Calu3 (cell line): ENCODE data around the gene TCTA. TPM values are rescaled to one million over a fixed set of nuclear protein-coding genes. Genes with fewer than 3 reads are reported as not detected.
A peak's percentile ranks its signal among the peaks of the same experiment; 100 is the strongest.

Experiments used
- BruUV-seq: library from RNA; stranded (reverse); fragments of 400-500 nt; replicated peaks from 2 replicates; lab custom pipeline; 2021; lab: Mats Ljungman, UMichigan
- CTCF ChIA-PET: fragments of 300-600 bp; sonication (Branson Sonifier 250); formaldehyde crosslinking; loops from one replicate; lab custom pipeline; 2022; ENCODE audit warnings: antibody characterized with exemption; lab: Charles Lee
- DNase-seq: peaks from one replicate; pipeline ENCODE4 v3.0.0; 2022
- H3K27ac Mint-ChIP-seq: one replicate; pipeline ENCODE4 v1.8.0; 2022; ENCODE audit warnings: mixed read lengths; ENCODE audit not compliant: unreplicated experiment
- H3K27me3 Mint-ChIP-seq: one replicate; pipeline ENCODE4 v1.8.0; 2022; ENCODE audit warnings: mixed read lengths; ENCODE audit not compliant: unreplicated experiment
- H3K36me3 Mint-ChIP-seq: one replicate; pipeline ENCODE4 v1.8.0; 2022; ENCODE audit warnings: mild to moderate bottlenecking, moderate library complexity, mixed read lengths; ENCODE audit not compliant: insufficient read depth, unreplicated experiment
- H3K4me1 Mint-ChIP-seq: one replicate; pipeline ENCODE4 v1.8.0; 2022; ENCODE audit warnings: mild to moderate bottlenecking, low read depth, mixed read lengths; ENCODE audit not compliant: unreplicated experiment
- H3K4me3 Mint-ChIP-seq: one replicate; pipeline ENCODE4 v1.8.0; 2022; ENCODE audit warnings: mild to moderate bottlenecking, low read depth, moderate library complexity, mixed read lengths; ENCODE audit not compliant: unreplicated experiment
- H3K9me3 Mint-ChIP-seq: one replicate; pipeline ENCODE4 v1.8.0; 2022; ENCODE audit warnings: low read depth, mixed read lengths; ENCODE audit not compliant: unreplicated experiment
- intact Hi-C: fragments of 100-400 bp; cut with micrococcal nuclease; formaldehyde crosslinking; loops from one replicate; pipeline ENCODE4 v1.10.0; 2022; ENCODE audit not compliant: unreplicated experiment
- total RNA-seq: library from RNA; stranded (reverse); gene quantifications from 2 replicates; pipeline ENCODE4 v1.2.3, GENCODE V29; 2022
- TF ChIP-seq, protein P1 (sequence below): fragments of 200-600 bp; IDR thresholded peaks from one replicate; pipeline ENCODE4 v1.8.0; 2022; ENCODE audit warnings: antibody characterized with exemption; ENCODE audit not compliant: unreplicated experiment

Gene TCTA
- total RNA-seq, 1 experiment from 2014 or later: 35.6 TPM

DNA sequence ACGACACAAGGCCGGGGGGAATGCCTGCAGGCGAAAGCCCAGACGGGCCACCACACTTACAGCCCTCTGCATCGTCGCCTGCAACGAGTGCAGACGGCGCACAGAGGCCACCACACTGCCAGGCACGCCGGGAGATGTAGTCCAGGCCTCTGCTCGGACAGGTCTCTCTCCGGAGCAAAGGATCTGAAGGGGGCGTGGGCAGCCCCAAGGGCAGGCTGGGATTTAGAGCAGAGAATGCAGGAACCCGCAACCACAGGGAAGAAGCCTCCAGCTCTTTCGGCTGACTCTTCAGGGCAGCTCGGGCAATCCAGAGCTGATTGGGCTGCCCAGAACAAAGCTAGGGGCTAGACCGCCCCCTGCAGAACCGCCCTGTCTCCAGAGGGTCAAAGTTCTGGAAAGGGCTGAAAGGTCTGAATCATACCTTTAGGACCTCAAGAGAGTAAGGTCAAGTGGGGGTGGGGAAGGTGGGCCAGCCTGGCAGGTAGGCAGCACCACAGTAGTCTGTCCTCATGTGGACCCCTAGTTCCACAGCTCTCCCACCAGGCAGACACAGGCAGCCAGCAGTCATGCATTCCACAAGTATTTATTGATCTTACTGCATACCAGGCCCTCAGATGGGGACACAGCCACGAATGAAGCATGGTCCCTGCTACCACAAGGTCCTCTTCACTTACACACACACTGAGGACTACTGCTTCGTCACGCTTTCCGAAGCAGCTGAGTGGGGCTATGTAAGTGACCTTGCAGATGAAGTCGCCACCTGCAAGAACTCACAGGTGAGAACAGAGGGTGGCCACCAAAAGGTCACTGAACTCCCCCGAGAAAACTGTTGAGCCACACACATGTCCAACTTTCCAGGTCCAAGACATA is 10.4 kb downstream of the TCTA start, which contains the start of gene AMT:
TSS of gene AMT (minus strand) at position 95 of the 870 bp plus-strand sequence. CDS start at position 72, 23 bp downstream.
- BruUV-seq: no TSS peak
- H3K27me3 Mint-ChIP-seq: no peaks in the 10 kb centered on the region
- peak; percentile 46 for DNase-seq
- H3K27ac Mint-ChIP-seq: peak within 1 kb of the TSS; percentile 69
- TF ChIP-seq, protein P1, sequence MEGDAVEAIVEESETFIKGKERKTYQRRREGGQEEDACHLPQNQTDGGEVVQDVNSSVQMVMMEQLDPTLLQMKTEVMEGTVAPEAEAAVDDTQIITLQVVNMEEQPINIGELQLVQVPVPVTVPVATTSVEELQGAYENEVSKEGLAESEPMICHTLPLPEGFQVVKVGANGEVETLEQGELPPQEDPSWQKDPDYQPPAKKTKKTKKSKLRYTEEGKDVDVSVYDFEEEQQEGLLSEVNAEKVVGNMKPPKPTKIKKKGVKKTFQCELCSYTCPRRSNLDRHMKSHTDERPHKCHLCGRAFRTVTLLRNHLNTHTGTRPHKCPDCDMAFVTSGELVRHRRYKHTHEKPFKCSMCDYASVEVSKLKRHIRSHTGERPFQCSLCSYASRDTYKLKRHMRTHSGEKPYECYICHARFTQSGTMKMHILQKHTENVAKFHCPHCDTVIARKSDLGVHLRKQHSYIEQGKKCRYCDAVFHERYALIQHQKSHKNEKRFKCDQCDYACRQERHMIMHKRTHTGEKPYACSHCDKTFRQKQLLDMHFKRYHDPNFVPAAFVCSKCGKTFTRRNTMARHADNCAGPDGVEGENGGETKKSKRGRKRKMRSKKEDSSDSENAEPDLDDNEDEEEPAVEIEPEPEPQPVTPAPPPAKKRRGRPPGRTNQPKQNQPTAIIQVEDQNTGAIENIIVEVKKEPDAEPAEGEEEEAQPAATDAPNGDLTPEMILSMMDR: no peak
- H3K36me3 Mint-ChIP-seq: peaks cover 26% of the 10 kb centered on the region
- no peaks in the 10 kb centered on the region for H3K9me3 Mint-ChIP-seq
- intact Hi-C loops: no loop called here
- H3K4me3 Mint-ChIP-seq: peak within 1 kb of the TSS; percentile 80
- H3K4me1 Mint-ChIP-seq: peaks cover 13% of the 10 kb centered on the region
- CTCF ChIA-PET: no interaction called here

GRCh38 chr3:49424816-49425215 is 12.6 kb downstream of the TCTA start:
- intact Hi-C loops: no loop called here
- no peaks in the 10 kb centered on the region for H3K9me3 Mint-ChIP-seq
- CTCF ChIA-PET: no interaction called here
- TF ChIP-seq, protein P1: no peak
- H3K4me1 Mint-ChIP-seq: peaks cover 13% of the 10 kb centered on the region
- no peak overlapping the region for H3K27ac Mint-ChIP-seq
- H3K36me3 Mint-ChIP-seq: peaks cover 39% of the 10 kb centered on the region
- BruUV-seq: no TSS peak
- H3K27me3 Mint-ChIP-seq: no peaks in the 10 kb centered on the region
- no peak overlapping the region for H3K4me3 Mint-ChIP-seq
- no peak for DNase-seq

GRCh38 chr3:49427586-49427985 is 15.4 kb downstream of the TCTA start:
- Mint-ChIP-seq H3K4me3 (no peak overlapping the region), H3K27me3 (no peaks in the 10 kb centered on the region), H3K36me3 (peaks cover 43% of the 10 kb centered on the region), H3K4me1 (peaks cover 6% of the 10 kb centered on the region), H3K27ac (no peak overlapping the region), H3K9me3 (no peaks in the 10 kb centered on the region)
- no peak for DNase-seq
- TF ChIP-seq, protein P1: no peak
- no TSS peak for BruUV-seq
- CTCF ChIA-PET: no interaction called here
- intact Hi-C loops: no loop called here

DNA sequence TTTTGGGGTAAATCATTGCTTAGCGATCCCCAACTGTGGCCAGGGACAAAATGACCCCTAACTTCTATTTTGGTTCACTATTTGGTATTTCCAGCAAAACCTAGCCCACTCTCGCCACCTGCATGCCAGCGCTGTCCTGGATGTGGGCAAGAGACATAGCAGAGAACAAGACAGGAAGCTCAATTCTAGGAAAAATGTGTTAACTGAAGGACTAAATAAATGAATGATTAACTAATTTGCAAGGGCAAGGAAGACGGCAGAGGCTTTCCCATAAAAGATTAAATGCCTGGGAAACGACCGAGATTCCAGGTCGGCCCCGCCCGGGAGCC is 16.5 kb downstream of the TCTA start:
- no peak for DNase-seq
- CTCF ChIA-PET: interaction anchor here (0.6 to 1.4 kb wide), 6 partner anchors 14 to 181 kb away, joined by 3 to 6 read pairs (median 4); partner anchors contain the start of gene TCTA
- Mint-ChIP-seq H3K27ac (peak overlapping the region; percentile 94), H3K36me3 (peaks cover 43% of the 10 kb centered on the region), H3K4me1 (no peaks in the 10 kb centered on the region), H3K9me3 (no peaks in the 10 kb centered on the region), H3K4me3 (peak overlapping the region; percentile 69), H3K27me3 (no peaks in the 10 kb centered on the region)
- TSS peak; percentile 75 for BruUV-seq
- TF ChIP-seq, protein P1: no peak
- intact Hi-C loops: no loop called here
